HepG2 (cell line): ENCODE measurements around the gene ACP2. TPM values are rescaled to one million over a fixed set of nuclear protein-coding genes. Genes with fewer than 3 reads are reported as not detected.

Experiments used
- ATF7-NPFF ChIP-seq: sonication (generic); formaldehyde crosslinking; IDR thresholded peaks from 2 replicates; pipeline ENCODE4 v1.8.1; 2023; ENCODE audit warnings: mild to moderate bottlenecking, low read depth, missing genetic modification reagents, moderate library complexity
- HNRNPUL1 ChIP-seq: fragments of 200-400 bp; formaldehyde crosslinking; IDR thresholded peaks from 2 replicates; pipeline ENCODE4 v1.6.1; 2017; ENCODE audit warnings: low read depth, mild to moderate bottlenecking, low read length, moderate library complexity
- NFE2L1 ChIP-seq: sonication (generic); formaldehyde crosslinking; IDR thresholded peaks from 2 replicates; pipeline ENCODE4 v1.4.0; 2020; ENCODE audit warnings: missing genetic modification reagents, mild to moderate bottlenecking, borderline replicate concordance
- NFKBIZ ChIP-seq: IDR thresholded peaks from 2 replicates; pipeline ENCODE4 v1.6.1; 2018; ENCODE audit warnings: missing genetic modification reagents, missing compliant biosample characterization
- NR2C2 ChIP-seq: sonication (generic); formaldehyde crosslinking; IDR thresholded peaks from 2 replicates; pipeline ENCODE4 v1.4.0; 2020; ENCODE audit warnings: missing genetic modification reagents, mild to moderate bottlenecking, moderate library complexity, borderline replicate concordance
- PITX1 ChIP-seq: sonication (generic); formaldehyde crosslinking; IDR thresholded peaks from 2 replicates; pipeline ENCODE4 v1.5.1; 2020; ENCODE audit warnings: mild to moderate bottlenecking, missing genetic modification reagents
- TGIF2 ChIP-seq: IDR thresholded peaks from 2 replicates; pipeline ENCODE4 v1.6.1; 2016; ENCODE audit warnings: control low read depth, missing compliant biosample characterization
- ZBTB21 ChIP-seq: sonication (generic); formaldehyde crosslinking; IDR thresholded peaks from 2 replicates; pipeline ENCODE4 v1.4.0; 2020; ENCODE audit warnings: missing genetic modification reagents
- ZFP36 ChIP-seq: fragments of 150-350 bp; IDR thresholded peaks from 2 replicates; pipeline ENCODE4 v1.6.1; 2018; ENCODE audit warnings: borderline replicate concordance, low read length, low read depth; ENCODE audit not compliant: partially characterized antibody
- ZNF121 ChIP-seq: sonication (generic); formaldehyde crosslinking; IDR thresholded peaks from 2 replicates; pipeline ENCODE4 v1.5.0; 2020; ENCODE audit warnings: mild to moderate bottlenecking, missing genetic modification reagents
- ZNF607 ChIP-seq: sonication (generic); formaldehyde crosslinking; IDR thresholded peaks from 2 replicates; pipeline ENCODE4 v1.5.1; 2020; ENCODE audit warnings: missing genetic modification reagents, mild to moderate bottlenecking, borderline replicate concordance
- ZNF672 ChIP-seq: sonication (generic); formaldehyde crosslinking; IDR thresholded peaks from 2 replicates; pipeline ENCODE4 v1.8.1; 2022; ENCODE audit warnings: missing genetic modification reagents
- ZNF782 ChIP-seq: sonication (generic); formaldehyde crosslinking; IDR thresholded peaks from 2 replicates; pipeline ENCODE4 v1.4.0; 2020; ENCODE audit warnings: missing genetic modification reagents, mild to moderate bottlenecking, borderline replicate concordance
- ZNF816 ChIP-seq: sonication (generic); formaldehyde crosslinking; IDR thresholded peaks from 2 replicates; pipeline ENCODE4 v1.8.0; 2022; ENCODE audit warnings: missing genetic modification reagents, mild to moderate bottlenecking, borderline replicate concordance
- ZNF891 ChIP-seq: sonication (generic); formaldehyde crosslinking; IDR thresholded peaks from 2 replicates; pipeline ENCODE4 v1.5.0; 2020; ENCODE audit warnings: mild to moderate bottlenecking, missing genetic modification reagents
- polyA plus RNA-seq, 8 experiments: library from polyadenylated mRNA; depleted of rRNA in 3 of 8; stranded (reverse) in 7 of 8; unstranded in 1 of 8; fragments of >200 nt; fragmentation: Illumina TruSeq in 4 of 8; extraction: Trizol in 4 of 8; gene quantifications; 2 replicates each; pipeline versions ENCODE4 v1.2.1 to v1.2.3, GENCODE V29; 2011 to 2016; ENCODE audit warnings: low read depth in 4 of 8, missing spikeins in 1 of 8, mixed read lengths in 1 of 8; ENCODE audit not compliant: insufficient read depth in 1 of 8
- total RNA-seq, 5 experiments: library from RNA; depleted of rRNA; stranded (reverse); fragments of >200 nt; fragmentation: Illumina TruSeq; extraction: Trizol; gene quantifications; 2 replicates each; pipeline ENCODE4 v1.2.3, GENCODE V29; 2016; ENCODE audit warnings: low read depth in 1 of 5
- TF ChIP-seq, protein P1 (sequence below): sonication (generic); formaldehyde crosslinking; IDR thresholded peaks from 2 replicates; pipeline ENCODE4 v1.5.1; 2020; ENCODE audit warnings: mild to moderate bottlenecking, missing genetic modification reagents, moderate library complexity
- TF ChIP-seq, protein P2 (sequence below): sonication (generic); formaldehyde crosslinking; IDR thresholded peaks from 2 replicates; pipeline ENCODE4 v1.5.0; 2020; ENCODE audit warnings: missing genetic modification reagents, mild to moderate bottlenecking, borderline replicate concordance
- TF ChIP-seq, protein P3 (sequence below): sonication (generic); formaldehyde crosslinking; IDR thresholded peaks from 2 replicates; pipeline ENCODE4 v1.9.0; 2021; ENCODE audit warnings: missing genetic modification reagents, mild to moderate bottlenecking, borderline replicate concordance

Gene ACP2
- total and polyA plus RNA-seq, 2 of the 13 experiments (the other 11 are each of a cell fraction or from before 2014, with no cell fraction given): 17.7 to 20.2 TPM

DNA sequence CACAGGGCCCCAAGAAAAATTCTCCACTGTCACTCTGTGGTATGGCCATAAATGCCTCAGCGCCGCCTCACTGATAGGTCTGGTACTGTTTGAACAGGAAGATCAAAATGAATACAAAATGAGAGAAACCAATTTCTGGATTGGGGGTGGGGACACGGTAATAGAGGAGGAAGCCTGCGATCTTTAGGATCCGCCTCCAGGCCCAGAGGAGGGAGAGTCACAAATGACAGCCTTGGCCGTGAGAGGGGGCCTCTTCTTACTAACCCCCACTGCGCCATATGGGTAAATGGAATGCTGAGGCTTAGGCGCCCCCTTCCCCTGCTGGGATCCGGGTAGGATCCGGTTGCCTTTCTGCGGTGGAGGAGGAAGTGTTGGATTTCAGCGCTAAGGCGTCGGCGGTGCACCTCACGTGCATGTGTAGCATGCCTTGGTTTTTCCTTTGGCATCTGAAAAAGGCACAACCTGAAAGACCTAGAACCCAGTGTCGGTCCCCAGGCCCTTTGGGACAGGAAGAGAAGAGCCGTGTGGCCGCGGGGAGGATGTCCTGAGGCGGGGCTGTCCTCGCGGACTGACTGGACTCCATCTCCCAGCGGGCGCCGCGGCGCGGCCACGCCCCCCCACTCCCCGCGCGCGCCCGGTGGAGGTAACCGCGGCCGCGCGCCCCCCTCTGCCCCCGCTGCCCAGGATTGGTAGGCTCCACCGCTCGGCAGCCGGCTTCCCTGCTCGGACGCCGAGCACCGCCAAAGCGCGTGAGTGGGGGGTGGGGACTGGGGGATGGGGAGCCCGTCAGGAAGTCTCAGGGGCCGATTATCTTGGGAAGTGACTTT, 20.6 kb upstream of the ACP2 start (continued):
- peak; percentile 33; the same call in 1 of the 2 replicates for TF ChIP-seq PITX1 (CRISPR knock-in tag)
- no peak for TF ChIP-seq NFE2L1 (CRISPR knock-in tag)
- no peak for TF ChIP-seq ZNF121 (CRISPR knock-in tag)
- peak; percentile 40; the same call in 1 of the 2 replicates for TF ChIP-seq ATF7-NPFF
- TF ChIP-seq NFKBIZ (CRISPR knock-in tag): no peak
- TF ChIP-seq, protein P1, sequence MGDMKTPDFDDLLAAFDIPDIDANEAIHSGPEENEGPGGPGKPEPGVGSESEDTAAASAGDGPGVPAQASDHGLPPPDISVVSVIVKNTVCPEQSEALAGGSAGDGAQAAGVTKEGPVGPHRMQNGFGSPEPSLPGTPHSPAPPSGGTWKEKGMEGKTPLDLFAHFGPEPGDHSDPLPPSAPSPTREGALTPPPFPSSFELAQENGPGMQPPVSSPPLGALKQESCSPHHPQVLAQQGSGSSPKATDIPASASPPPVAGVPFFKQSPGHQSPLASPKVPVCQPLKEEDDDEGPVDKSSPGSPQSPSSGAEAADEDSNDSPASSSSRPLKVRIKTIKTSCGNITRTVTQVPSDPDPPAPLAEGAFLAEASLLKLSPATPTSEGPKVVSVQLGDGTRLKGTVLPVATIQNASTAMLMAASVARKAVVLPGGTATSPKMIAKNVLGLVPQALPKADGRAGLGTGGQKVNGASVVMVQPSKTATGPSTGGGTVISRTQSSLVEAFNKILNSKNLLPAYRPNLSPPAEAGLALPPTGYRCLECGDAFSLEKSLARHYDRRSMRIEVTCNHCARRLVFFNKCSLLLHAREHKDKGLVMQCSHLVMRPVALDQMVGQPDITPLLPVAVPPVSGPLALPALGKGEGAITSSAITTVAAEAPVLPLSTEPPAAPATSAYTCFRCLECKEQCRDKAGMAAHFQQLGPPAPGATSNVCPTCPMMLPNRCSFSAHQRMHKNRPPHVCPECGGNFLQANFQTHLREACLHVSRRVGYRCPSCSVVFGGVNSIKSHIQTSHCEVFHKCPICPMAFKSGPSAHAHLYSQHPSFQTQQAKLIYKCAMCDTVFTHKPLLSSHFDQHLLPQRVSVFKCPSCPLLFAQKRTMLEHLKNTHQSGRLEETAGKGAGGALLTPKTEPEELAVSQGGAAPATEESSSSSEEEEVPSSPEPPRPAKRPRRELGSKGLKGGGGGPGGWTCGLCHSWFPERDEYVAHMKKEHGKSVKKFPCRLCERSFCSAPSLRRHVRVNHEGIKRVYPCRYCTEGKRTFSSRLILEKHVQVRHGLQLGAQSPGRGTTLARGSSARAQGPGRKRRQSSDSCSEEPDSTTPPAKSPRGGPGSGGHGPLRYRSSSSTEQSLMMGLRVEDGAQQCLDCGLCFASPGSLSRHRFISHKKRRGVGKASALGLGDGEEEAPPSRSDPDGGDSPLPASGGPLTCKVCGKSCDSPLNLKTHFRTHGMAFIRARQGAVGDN (CRISPR knock-in tag): peak; percentile 80
- TF ChIP-seq ZNF816 (CRISPR knock-in tag): no peak
- no peak for TF ChIP-seq HNRNPUL1
- no peak for TF ChIP-seq ZFP36
- TF ChIP-seq NR2C2 (CRISPR knock-in tag): no peak; the same call in 1 of the 2 replicates
- TF ChIP-seq ZNF607 (CRISPR knock-in tag): no peak; the same call in 1 of the 2 replicates
- no peak for TF ChIP-seq ZNF672 (CRISPR knock-in tag)
- no peak for TF ChIP-seq ZBTB21 (CRISPR knock-in tag)
- TF ChIP-seq ZNF782 (CRISPR knock-in tag): no peak
- peak; percentile 52; the same call in 1 of the 2 replicates for TF ChIP-seq ZNF891
- TF ChIP-seq, protein P2, sequence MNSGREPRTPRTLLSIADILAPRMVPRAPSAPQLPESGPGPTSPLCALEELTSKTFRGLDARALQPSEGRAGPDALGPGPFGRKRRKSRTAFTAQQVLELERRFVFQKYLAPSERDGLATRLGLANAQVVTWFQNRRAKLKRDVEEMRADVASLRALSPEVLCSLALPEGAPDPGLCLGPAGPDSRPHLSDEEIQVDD: no peak; the same call in 1 of the 2 replicates
- TF ChIP-seq, protein P3, sequence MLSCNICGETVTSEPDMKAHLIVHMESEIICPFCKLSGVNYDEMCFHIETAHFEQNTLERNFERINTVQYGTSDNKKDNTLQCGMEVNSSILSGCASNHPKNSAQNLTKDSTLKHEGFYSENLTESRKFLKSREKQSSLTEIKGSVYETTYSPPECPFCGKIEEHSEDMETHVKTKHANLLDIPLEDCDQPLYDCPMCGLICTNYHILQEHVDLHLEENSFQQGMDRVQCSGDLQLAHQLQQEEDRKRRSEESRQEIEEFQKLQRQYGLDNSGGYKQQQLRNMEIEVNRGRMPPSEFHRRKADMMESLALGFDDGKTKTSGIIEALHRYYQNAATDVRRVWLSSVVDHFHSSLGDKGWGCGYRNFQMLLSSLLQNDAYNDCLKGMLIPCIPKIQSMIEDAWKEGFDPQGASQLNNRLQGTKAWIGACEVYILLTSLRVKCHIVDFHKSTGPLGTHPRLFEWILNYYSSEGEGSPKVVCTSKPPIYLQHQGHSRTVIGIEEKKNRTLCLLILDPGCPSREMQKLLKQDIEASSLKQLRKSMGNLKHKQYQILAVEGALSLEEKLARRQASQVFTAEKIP (CRISPR knock-in tag): no peak
- TF ChIP-seq TGIF2 (CRISPR knock-in tag): no peak; the same call in 1 of the 2 replicates
